ENCODE measurements around the gene CNTNAP4. TPM values are rescaled to one million over a fixed set of nuclear protein-coding genes. Genes with fewer than 3 reads are reported as not detected.

The CNTNAP4 gene
- total RNA-seq, 1 experiment from 2014 or later: not detected

- CTCF ChIA-PET: no interaction called here
- Histone ChIP-seq H3K4me1 (ENCODE audit: insufficient read depth, low read length) (no peaks in the 10 kb centered on the region), H3K9me3 (ENCODE audit: low read length) (no peaks in the 10 kb centered on the region), H4K20me1 (ENCODE audit: low read length) (no peaks in the 10 kb centered on the region), H3K9me2 (replicated peaks; ENCODE audit: low read length) (no peaks in the 10 kb centered on the region), H3K79me2 (ENCODE audit: low read length) (no peaks in the 10 kb centered on the region), H3K27ac (ENCODE audit: low read length) (no peak overlapping the region), H3K4me2 (ENCODE audit: low read length) (no peak overlapping the region), H2AFZ (ENCODE audit: low read length) (no peak overlapping the region), H3K9ac (ENCODE audit: low read length) (no peak overlapping the region), H3F3A (ENCODE audit: low read length, unreplicated experiment) (no peaks in the 10 kb centered on the region), H3K27me3 (ENCODE audit: low read length) (peaks cover 43% of the 10 kb centered on the region), H3K36me3 (ENCODE audit: low read depth, low read length) (no peaks in the 10 kb centered on the region), H3K4me3 (ENCODE audit: low read length) (no peak overlapping the region)
- POLR2A ChIA-PET (ENCODE audit: unreplicated experiment): no interaction called here
- no TSS peak for BruUV-seq (replicated peaks)
- ATAC-seq: no peak
- no peak for DNase-seq
- intact Hi-C loops (cut with micrococcal nuclease): no loop called here
- TF ChIP-seq EZH2 (IDR thresholded peaks at IDR 0.05; ENCODE audit: low read length, unreplicated experiment) (no peak), CTCF (conservative IDR thresholded peaks at IDR 0.05; ENCODE audit: low read depth, low read length) (no peak), EZH2phosphoT487 (IDR thresholded peaks at IDR 0.05; ENCODE audit: borderline replicate concordance, low read length) (no peak)
Observed at GRCh38 chr16:76483307-76483909, 206.2 kb downstream of the CNTNAP4 start.

GRCh38 chr16:76484020-76484419, 206.8 kb downstream of the CNTNAP4 start:
- H3K79me2 ChIP-seq (ENCODE audit: low read length): no peaks in the 10 kb centered on the region
- no peak for ATAC-seq
- H2AFZ ChIP-seq (ENCODE audit: low read length): no peak overlapping the region
- no peaks in the 10 kb centered on the region for H3K9me2 ChIP-seq (replicated peaks; ENCODE audit: low read length)
- H4K20me1 ChIP-seq (ENCODE audit: low read length): no peaks in the 10 kb centered on the region
- DNase-seq: no peak
- no TSS peak for BruUV-seq (replicated peaks)
- ChIA-PET POLR2A (ENCODE audit: unreplicated experiment) (no interaction called here), CTCF (no interaction called here)
- H3K4me1 ChIP-seq (ENCODE audit: insufficient read depth, low read length): no peaks in the 10 kb centered on the region
- peaks cover 44% of the 10 kb centered on the region for H3K27me3 ChIP-seq (ENCODE audit: low read length)
- intact Hi-C loops (cut with micrococcal nuclease): no loop called here
- H3K27ac ChIP-seq (ENCODE audit: low read length): no peak overlapping the region
- no peak overlapping the region for H3K9ac ChIP-seq (ENCODE audit: low read length)
- H3K9me3 ChIP-seq (ENCODE audit: low read length): no peaks in the 10 kb centered on the region
- H3K4me3 ChIP-seq (ENCODE audit: low read length): no peak overlapping the region
- no peaks in the 10 kb centered on the region for H3K36me3 ChIP-seq (ENCODE audit: low read depth, low read length)
- H3F3A ChIP-seq (ENCODE audit: low read length, unreplicated experiment): no peaks in the 10 kb centered on the region
- no peak for TF ChIP-seq EZH2 (IDR thresholded peaks at IDR 0.05; ENCODE audit: low read length, unreplicated experiment)
- no peak overlapping the region for H3K4me2 ChIP-seq (ENCODE audit: low read length)

- DNase-seq (no peak), ATAC-seq (no peak)
- Histone ChIP-seq H3K27ac (ENCODE audit: low read length) (no peak overlapping the region), H3K27me3 (ENCODE audit: low read length) (peaks cover 44% of the 10 kb centered on the region), H3F3A (ENCODE audit: low read length, unreplicated experiment) (no peaks in the 10 kb centered on the region), H2AFZ (ENCODE audit: low read length) (no peak overlapping the region), H3K4me1 (ENCODE audit: insufficient read depth, low read length) (no peaks in the 10 kb centered on the region), H3K4me2 (ENCODE audit: low read length) (no peak overlapping the region), H3K9me2 (replicated peaks; ENCODE audit: low read length) (no peaks in the 10 kb centered on the region), H3K79me2 (ENCODE audit: low read length) (no peaks in the 10 kb centered on the region), H4K20me1 (ENCODE audit: low read length) (no peaks in the 10 kb centered on the region), H3K9me3 (ENCODE audit: low read length) (no peaks in the 10 kb centered on the region), H3K4me3 (ENCODE audit: low read length) (no peak overlapping the region), H3K9ac (ENCODE audit: low read length) (no peak overlapping the region), H3K36me3 (ENCODE audit: low read depth, low read length) (no peaks in the 10 kb centered on the region)
- CTCF ChIA-PET: interaction anchor here (0.7 kb wide), 1 partner anchor 69 kb away, joined by 3 read pairs; no protein-coding TSS in a partner anchor
- POLR2A ChIA-PET (ENCODE audit: unreplicated experiment): no interaction called here
- BruUV-seq (replicated peaks): no TSS peak
- intact Hi-C loops (cut with micrococcal nuclease): no loop called here
- no peak for TF ChIP-seq CTCF (conservative IDR thresholded peaks at IDR 0.05; ENCODE audit: low read depth, low read length)
- no peak for TF ChIP-seq EZH2 (IDR thresholded peaks at IDR 0.05; ENCODE audit: low read length, unreplicated experiment)
- no peak for TF ChIP-seq EZH2phosphoT487 (IDR thresholded peaks at IDR 0.05; ENCODE audit: borderline replicate concordance, low read length)
Observed at GRCh38 chr16:76486740-76487139, 209.5 kb downstream of the CNTNAP4 start.

Data from PC-3 (cell line).